ENCODE data around the gene EFS. TPM values are rescaled to one million over a fixed set of nuclear protein-coding genes. Genes with fewer than 3 reads are reported as not detected.

The EFS gene
- total RNA-seq, 2 donors from 2014 or later = 0.10 TPM; not detected in 1

DNA sequence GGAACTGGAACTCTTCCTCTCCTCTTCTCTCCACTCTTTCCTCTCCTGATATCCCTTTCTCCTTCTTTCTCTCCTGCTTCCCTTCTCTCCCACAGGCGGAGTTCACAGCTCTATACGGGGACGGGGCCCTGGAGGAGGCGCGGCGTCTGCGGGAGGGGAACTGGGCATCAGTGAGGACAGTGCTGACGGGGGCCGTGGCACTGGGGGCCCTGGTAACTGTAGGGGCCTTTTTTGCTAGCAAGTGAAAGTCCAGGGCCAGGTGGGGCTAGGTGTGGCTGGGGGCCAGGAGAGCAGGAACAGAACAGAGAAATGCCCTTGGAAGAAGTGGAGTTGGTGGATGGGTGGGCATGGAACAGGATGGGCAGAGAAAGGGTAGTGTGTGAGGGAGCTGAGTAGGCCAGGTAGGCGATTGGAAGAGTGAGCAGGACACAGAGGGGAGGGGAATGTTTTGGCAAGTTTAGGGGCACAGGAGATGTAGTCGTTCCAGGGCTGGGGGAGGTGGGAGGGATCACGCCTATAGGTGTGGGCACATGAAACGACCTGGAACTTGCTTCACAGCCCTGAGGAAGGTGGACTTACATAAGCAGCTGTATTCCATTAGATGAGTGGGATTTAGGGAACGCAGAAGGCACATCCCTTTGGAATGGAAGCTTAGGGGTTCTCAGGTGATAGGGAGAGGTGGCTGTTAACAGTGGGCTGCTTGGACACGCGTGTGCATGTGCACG, 56.1 kb downstream of the EFS start:
- DNase-seq (ENCODE audit: low spot score in 2 of 2) = no peak
- no peaks in the 10 kb centered on the region for H3K36me3 Mint-ChIP-seq
- no peaks in the 10 kb centered on the region for H3K9me3 Mint-ChIP-seq

DNA sequence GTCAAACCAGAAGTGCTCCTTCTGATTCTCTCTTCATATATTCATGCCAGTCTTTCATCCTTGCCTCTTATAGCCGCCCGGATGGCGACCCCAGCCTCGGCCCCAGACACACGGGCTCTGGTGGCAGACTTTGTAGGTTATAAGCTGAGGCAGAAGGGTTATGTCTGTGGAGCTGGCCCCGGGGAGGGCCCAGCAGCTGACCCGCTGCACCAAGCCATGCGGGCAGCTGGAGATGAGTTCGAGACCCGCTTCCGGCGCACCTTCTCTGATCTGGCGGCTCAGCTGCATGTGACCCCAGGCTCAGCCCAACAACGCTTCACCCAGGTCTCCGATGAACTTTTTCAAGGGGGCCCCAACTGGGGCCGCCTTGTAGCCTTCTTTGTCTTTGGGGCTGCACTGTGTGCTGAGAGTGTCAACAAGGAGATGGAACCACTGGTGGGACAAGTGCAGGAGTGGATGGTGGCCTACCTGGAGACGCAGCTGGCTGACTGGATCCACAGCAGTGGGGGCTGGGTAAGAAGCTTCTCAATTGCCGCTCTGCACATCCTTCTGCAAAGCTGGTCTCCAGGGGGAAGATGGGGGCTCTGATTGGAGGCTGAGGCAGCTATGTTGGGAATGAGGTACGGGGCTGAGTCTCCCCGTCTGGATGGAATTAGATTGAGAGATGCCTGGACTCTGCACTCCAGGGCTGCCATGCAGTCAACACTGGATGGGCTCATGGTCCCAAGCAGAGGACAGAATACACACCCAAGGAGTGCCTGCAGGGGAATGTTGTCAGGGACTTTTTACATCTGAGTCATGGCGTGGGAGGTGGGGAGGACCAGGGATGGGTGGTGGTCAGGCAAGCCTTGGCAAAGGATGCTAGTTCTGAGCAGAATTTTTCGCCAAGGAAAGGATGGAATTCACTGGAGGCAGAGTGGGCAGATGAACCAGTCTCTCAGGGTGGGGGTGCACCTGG, 57.0 kb downstream of the EFS start:
- ATAC-seq = no peak
- Mint-ChIP-seq H3K9me3 (no peaks in the 10 kb centered on the region), H3K36me3 (no peaks in the 10 kb centered on the region), H3K27ac (peak overlapping the region in 1 of 2 donors; percentile 18)
- no peak for DNase-seq (ENCODE audit: low spot score in 2 of 2)

More for the DNA sequence above, 56.1 kb downstream of the EFS start:
- H3K27ac Mint-ChIP-seq = no peak overlapping the region
- ATAC-seq = no peak

DNA sequence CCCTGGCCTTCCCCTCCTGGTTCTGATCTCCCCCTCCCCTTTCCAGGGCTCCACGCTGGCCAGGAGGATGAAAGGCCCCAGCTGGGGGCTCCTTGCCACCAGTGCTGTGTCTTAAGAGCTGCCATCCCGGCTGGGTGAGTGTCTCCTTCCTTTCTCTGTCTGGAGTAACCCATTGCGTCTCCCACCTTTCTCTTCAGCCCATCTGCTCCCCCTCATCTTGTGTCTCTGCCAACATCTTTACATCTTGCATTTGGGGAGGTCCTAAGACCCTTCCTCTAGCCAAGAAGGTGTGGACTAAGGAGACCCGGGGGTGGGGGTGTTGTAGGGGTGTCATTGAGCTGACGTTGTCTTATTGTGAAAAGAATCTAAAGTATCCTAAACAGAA, 57.8 kb downstream of the EFS start:
- Mint-ChIP-seq H3K27ac (peak overlapping the region in 1 of 2 donors; percentile 54), H3K9me3 (no peaks in the 10 kb centered on the region), H3K36me3 (peaks cover 6% of the 10 kb centered on the region in 2 donors)
- ATAC-seq (no peak), DNase-seq (ENCODE audit: low spot score in 2 of 2) (no peak)

DNA sequence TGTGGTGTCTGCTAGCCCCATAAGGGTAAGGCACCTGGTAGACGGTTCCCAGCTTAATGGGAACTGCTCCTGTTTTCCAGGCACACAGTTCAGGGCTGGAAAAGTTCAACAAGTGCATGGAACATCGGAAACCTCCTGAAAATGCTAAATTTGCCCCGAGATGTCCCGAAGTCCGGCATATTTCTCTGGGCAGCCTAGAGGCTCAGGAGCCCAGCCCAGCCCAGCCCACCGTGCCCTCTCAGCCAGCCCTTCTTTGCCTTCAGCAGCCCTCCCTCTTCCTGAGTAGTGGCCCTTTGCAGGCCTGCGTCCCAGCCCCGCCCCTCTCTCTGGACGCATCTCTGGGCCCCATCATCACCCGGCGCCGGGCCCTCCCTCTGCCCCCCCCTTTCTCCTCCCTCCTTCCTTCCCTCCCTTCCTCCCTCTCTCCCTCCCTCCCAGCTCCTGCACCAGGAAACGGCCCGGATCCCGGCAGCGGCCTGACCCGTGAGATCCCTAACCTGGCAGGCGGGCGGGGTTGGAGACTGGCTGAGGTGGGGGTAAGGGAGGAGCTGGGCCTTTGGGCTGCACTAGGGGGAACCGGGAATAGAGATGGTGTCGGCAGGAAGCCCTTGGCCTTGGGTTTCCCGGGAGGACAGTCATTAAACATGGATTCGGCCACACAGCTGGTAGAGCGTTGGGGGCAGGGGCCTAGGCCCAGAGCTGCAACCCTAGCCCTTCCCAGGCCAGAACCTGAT, 58.4 kb downstream of the EFS start, which contains the start of gene BCL2L2:
TSS of gene BCL2L2 (plus strand) at position 422 of the 734 bp plus-strand sequence. CDS start 935 bp downstream, outside the sequence.
- peaks cover 6% of the 10 kb centered on the region in 2 donors for H3K36me3 Mint-ChIP-seq
- ATAC-seq = no peak
- no peaks in the 10 kb centered on the region for H3K9me3 Mint-ChIP-seq
- DNase-seq (ENCODE audit: low spot score in 2 of 2) = no peak
- H3K27ac Mint-ChIP-seq = peak within 1 kb of the TSS in 1 of 2 donors; percentile 54

Other genes starting within 250 kb of the EFS start
- under 1 TPM; 0.34 to 0.41 TPM for gene CEBPE, start 245.9 kb downstream of the EFS start, total RNA-seq
- 1 to 10 TPM; 1.2 to 1.9 TPM for gene SLC7A8, start 181.5 kb downstream of the EFS start, total RNA-seq
- gene RNF212B, start 127.2 kb downstream of the EFS start, total RNA-seq = not detected
- gene HOMEZ, start 79.0 kb downstream of the EFS start, total RNA-seq = 10 to 100 TPM in 1 of 2 donors, 1 to 10 TPM in 1; 6.4 to 15.1 TPM
- 10 to 100 TPM; 26.6 to 49.8 TPM for gene PPP1R3E, start 62.3 kb downstream of the EFS start, total RNA-seq
- gene BCL2L2, start 58.3 kb downstream of the EFS start, total RNA-seq = 1 to 10 TPM; 1.7 to 2.3 TPM
- gene PABPN1, start 43.7 kb downstream of the EFS start, total RNA-seq = 100 to 1,000 TPM; 232 to 242 TPM
- 1 to 10 TPM; 7.4 to 8.8 TPM for gene SLC22A17, start 12.3 kb downstream of the EFS start, total RNA-seq
- not detected for gene IL25, start 7.6 kb upstream of the EFS start, total RNA-seq
- gene CMTM5, start 11.9 kb upstream of the EFS start, total RNA-seq = not detected
- gene MYH6, start 43.1 kb upstream of the EFS start, total RNA-seq = under 1 TPM in 1 of 2 donors, not detected in 1; 0.60 TPM
- gene MYH7, start 70.5 kb upstream of the EFS start, total RNA-seq = not detected
- 10 to 100 TPM; 54.2 to 58.3 TPM for gene NGDN, start 104.5 kb upstream of the EFS start, total RNA-seq
- gene ZFHX2, start 186.6 kb upstream of the EFS start, total RNA-seq = 1 to 10 TPM; 1.1 to 2.5 TPM
- 1 to 10 TPM; 5.9 to 6.5 TPM for gene THTPA, start 191.1 kb upstream of the EFS start, total RNA-seq
- gene AP1G2, start 202.6 kb upstream of the EFS start, total RNA-seq = 100 to 1,000 TPM; 193 to 370 TPM
- not detected for gene JPH4, start 213.6 kb upstream of the EFS start, total RNA-seq

Measured in activated naive CD4-positive, alpha-beta T cell treated with anti-CD3 and anti-CD28 coated beads, Interleukin-2, amount 50 U/mL, for 72 hours (primary cell).